A549 treated with Mapracorat at 1 μM for 4 hours (cell line): ENCODE data around the gene CBLN1. TPM values are rescaled to one million over a fixed set of nuclear protein-coding genes. Genes with fewer than 3 reads are reported as not detected.

Source experiments
- total RNA-seq: library from RNA; stranded (reverse); fragments of 200-300 nt; extraction: Qiagen RNA extraction; gene quantifications from 5 replicates; pipeline ENCODE4 v1.2.3, GENCODE V29; 2022

The CBLN1 gene
- total RNA-seq: 0.06 to 0.16 TPM (median 0.10 TPM) in 3 of 5 replicates, not detected in the others

GRCh38 chr16:49281480-49281842 lies at the start of gene CBLN1:
Gene CBLN1, minus strand, starts transcription at chr16:49281838. Its CDS starts 373 bp downstream, at chr16:49281465.

Other genes starting within 250 kb of the CBLN1 start
- gene C16orf78, start 92.0 kb upstream of the CBLN1 start, total RNA-seq: not detected in 5 replicates